ENCODE measurements around the gene SLC47A2. TPM values are rescaled to one million over a fixed set of nuclear protein-coding genes. Genes with fewer than 3 reads are reported as not detected.

Gene SLC47A2
- total and polyA plus RNA-seq, 2 experiments from 2014 or later: not detected

DNA sequence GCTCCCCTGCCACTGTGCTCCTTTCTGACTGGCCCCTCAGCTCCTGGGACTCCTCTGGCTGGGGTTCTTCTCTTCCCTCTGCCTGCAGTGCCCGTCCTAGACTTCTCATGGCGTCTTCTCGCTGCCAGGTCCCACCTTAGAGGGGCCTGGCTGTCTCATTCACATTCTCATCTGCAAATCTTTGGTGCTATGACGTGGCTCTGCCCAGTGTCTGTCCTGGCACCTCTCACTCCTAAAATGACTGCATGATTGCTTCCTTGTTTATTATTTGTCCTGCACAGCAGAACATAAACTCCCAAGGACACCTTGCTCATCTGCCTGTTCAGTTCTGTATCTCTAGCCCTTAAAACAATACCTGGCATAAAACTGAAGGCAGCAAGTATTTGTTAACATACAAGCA lies 86.3 kb downstream of the SLC47A2 start:
- H3K27ac Mint-ChIP-seq: no peak overlapping the region
- H3K4me3 ChIP-seq: no peak overlapping the region
- H3K36me3 Mint-ChIP-seq (ENCODE audit: low read depth): no peaks in the 10 kb centered on the region; the same call in 1 of the 3 replicates
- no peaks in the 10 kb centered on the region for H3K4me1 ChIP-seq (ENCODE audit: insufficient read depth)
- H3K36me3 ChIP-seq (ENCODE audit: insufficient read depth): no peaks in the 10 kb centered on the region
- H4K20me1 ChIP-seq (replicated peaks; ENCODE audit: insufficient read depth): no peaks in the 10 kb centered on the region
- H3F3A ChIP-seq (replicated peaks; ENCODE audit: low read depth): no peaks in the 10 kb centered on the region
- no peak overlapping the region for H3K4me3 Mint-ChIP-seq
- DNase-seq (ENCODE audit: low spot score) (no peak), ATAC-seq (no peak)
- no peaks in the 10 kb centered on the region for H3K27me3 ChIP-seq (ENCODE audit: insufficient read depth)
- no peak overlapping the region for H3K27ac ChIP-seq (ENCODE audit: low read depth)
- H3K27me3 Mint-ChIP-seq (ENCODE audit: insufficient read depth, low read depth, poor library complexity): no peaks in the 10 kb centered on the region
- TF ChIP-seq, protein P1, sequence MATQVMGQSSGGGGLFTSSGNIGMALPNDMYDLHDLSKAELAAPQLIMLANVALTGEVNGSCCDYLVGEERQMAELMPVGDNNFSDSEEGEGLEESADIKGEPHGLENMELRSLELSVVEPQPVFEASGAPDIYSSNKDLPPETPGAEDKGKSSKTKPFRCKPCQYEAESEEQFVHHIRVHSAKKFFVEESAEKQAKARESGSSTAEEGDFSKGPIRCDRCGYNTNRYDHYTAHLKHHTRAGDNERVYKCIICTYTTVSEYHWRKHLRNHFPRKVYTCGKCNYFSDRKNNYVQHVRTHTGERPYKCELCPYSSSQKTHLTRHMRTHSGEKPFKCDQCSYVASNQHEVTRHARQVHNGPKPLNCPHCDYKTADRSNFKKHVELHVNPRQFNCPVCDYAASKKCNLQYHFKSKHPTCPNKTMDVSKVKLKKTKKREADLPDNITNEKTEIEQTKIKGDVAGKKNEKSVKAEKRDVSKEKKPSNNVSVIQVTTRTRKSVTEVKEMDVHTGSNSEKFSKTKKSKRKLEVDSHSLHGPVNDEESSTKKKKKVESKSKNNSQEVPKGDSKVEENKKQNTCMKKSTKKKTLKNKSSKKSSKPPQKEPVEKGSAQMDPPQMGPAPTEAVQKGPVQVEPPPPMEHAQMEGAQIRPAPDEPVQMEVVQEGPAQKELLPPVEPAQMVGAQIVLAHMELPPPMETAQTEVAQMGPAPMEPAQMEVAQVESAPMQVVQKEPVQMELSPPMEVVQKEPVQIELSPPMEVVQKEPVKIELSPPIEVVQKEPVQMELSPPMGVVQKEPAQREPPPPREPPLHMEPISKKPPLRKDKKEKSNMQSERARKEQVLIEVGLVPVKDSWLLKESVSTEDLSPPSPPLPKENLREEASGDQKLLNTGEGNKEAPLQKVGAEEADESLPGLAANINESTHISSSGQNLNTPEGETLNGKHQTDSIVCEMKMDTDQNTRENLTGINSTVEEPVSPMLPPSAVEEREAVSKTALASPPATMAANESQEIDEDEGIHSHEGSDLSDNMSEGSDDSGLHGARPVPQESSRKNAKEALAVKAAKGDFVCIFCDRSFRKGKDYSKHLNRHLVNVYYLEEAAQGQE (IDR thresholded peaks at IDR 0.05; ENCODE audit: unreplicated experiment): no peak
- TF ChIP-seq STAT1 (IDR thresholded peaks at IDR 0.05; ENCODE audit: unreplicated experiment): no peak
- no peak for TF ChIP-seq JUNB (IDR thresholded peaks at IDR 0.05; ENCODE audit: unreplicated experiment)
- TF ChIP-seq POLR2AphosphoS5 (IDR thresholded peaks at IDR 0.05; ENCODE audit: low read depth): no peak
- TF ChIP-seq ZNF331 (CRISPR knock-in tag; IDR thresholded peaks at IDR 0.05; ENCODE audit: low read depth): no peak
- no peak for TF ChIP-seq NANOG (IDR thresholded peaks at IDR 0.05; ENCODE audit: borderline replicate concordance)
- no peak for TF ChIP-seq CREB1 (CRISPR knock-in tag; IDR thresholded peaks at IDR 0.05; ENCODE audit: low read depth)
- TF ChIP-seq ZNF114 (CRISPR knock-in tag; IDR thresholded peaks at IDR 0.05): no peak
- TF ChIP-seq, protein P2, sequence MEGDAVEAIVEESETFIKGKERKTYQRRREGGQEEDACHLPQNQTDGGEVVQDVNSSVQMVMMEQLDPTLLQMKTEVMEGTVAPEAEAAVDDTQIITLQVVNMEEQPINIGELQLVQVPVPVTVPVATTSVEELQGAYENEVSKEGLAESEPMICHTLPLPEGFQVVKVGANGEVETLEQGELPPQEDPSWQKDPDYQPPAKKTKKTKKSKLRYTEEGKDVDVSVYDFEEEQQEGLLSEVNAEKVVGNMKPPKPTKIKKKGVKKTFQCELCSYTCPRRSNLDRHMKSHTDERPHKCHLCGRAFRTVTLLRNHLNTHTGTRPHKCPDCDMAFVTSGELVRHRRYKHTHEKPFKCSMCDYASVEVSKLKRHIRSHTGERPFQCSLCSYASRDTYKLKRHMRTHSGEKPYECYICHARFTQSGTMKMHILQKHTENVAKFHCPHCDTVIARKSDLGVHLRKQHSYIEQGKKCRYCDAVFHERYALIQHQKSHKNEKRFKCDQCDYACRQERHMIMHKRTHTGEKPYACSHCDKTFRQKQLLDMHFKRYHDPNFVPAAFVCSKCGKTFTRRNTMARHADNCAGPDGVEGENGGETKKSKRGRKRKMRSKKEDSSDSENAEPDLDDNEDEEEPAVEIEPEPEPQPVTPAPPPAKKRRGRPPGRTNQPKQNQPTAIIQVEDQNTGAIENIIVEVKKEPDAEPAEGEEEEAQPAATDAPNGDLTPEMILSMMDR (conservative IDR thresholded peaks at IDR 0.05; ENCODE audit: low read depth in 2 of 2): no peak
- TF ChIP-seq, protein P3, sequence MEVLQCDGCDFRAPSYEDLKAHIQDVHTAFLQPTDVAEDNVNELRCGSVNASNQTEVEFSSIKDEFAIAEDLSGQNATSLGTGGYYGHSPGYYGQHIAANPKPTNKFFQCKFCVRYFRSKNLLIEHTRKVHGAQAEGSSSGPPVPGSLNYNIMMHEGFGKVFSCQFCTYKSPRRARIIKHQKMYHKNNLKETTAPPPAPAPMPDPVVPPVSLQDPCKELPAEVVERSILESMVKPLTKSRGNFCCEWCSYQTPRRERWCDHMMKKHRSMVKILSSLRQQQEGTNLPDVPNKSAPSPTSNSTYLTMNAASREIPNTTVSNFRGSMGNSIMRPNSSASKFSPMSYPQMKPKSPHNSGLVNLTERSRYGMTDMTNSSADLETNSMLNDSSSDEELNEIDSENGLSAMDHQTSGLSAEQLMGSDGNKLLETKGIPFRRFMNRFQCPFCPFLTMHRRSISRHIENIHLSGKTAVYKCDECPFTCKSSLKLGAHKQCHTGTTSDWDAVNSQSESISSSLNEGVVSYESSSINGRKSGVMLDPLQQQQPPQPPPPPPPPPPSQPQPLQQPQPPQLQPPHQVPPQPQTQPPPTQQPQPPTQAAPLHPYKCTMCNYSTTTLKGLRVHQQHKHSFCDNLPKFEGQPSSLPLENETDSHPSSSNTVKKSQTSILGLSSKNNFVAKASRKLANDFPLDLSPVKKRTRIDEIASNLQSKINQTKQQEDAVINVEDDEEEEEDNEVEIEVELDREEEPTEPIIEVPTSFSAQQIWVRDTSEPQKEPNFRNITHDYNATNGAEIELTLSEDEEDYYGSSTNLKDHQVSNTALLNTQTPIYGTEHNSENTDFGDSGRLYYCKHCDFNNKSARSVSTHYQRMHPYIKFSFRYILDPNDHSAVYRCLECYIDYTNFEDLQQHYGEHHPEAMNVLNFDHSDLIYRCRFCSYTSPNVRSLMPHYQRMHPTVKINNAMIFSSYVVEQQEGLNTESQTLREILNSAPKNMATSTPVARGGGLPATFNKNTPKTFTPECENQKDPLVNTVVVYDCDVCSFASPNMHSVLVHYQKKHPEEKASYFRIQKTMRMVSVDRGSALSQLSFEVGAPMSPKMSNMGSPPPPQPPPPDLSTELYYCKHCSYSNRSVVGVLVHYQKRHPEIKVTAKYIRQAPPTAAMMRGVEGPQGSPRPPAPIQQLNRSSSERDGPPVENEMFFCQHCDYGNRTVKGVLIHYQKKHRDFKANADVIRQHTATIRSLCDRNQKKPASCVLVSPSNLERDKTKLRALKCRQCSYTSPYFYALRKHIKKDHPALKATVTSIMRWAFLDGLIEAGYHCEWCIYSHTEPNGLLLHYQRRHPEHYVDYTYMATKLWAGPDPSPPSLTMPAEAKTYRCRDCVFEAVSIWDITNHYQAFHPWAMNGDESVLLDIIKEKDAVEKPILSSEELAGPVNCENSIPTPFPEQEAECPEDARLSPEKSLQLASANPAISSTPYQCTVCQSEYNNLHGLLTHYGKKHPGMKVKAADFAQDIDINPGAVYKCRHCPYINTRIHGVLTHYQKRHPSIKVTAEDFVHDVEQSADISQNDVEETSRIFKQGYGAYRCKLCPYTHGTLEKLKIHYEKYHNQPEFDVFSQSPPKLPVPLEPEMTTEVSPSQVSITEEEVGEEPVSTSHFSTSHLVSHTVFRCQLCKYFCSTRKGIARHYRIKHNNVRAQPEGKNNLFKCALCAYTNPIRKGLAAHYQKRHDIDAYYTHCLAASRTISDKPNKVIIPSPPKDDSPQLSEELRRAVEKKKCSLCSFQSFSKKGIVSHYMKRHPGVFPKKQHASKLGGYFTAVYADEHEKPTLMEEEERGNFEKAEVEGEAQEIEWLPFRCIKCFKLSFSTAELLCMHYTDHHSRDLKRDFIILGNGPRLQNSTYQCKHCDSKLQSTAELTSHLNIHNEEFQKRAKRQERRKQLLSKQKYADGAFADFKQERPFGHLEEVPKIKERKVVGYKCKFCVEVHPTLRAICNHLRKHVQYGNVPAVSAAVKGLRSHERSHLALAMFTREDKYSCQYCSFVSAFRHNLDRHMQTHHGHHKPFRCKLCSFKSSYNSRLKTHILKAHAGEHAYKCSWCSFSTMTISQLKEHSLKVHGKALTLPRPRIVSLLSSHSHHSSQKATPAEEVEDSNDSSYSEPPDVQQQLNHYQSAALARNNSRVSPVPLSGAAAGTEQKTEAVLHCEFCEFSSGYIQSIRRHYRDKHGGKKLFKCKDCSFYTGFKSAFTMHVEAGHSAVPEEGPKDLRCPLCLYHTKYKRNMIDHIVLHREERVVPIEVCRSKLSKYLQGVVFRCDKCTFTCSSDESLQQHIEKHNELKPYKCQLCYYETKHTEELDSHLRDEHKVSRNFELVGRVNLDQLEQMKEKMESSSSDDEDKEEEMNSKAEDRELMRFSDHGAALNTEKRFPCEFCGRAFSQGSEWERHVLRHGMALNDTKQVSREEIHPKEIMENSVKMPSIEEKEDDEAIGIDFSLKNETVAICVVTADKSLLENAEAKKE (CRISPR knock-in tag; IDR thresholded peaks at IDR 0.05): no peak
- TF ChIP-seq EZH2phosphoT487 (IDR thresholded peaks at IDR 0.05; ENCODE audit: unreplicated experiment): no peak
- no peak for TF ChIP-seq EZH2 (IDR thresholded peaks at IDR 0.05; ENCODE audit: low read depth, unreplicated experiment)
- TF ChIP-seq, protein P4, sequence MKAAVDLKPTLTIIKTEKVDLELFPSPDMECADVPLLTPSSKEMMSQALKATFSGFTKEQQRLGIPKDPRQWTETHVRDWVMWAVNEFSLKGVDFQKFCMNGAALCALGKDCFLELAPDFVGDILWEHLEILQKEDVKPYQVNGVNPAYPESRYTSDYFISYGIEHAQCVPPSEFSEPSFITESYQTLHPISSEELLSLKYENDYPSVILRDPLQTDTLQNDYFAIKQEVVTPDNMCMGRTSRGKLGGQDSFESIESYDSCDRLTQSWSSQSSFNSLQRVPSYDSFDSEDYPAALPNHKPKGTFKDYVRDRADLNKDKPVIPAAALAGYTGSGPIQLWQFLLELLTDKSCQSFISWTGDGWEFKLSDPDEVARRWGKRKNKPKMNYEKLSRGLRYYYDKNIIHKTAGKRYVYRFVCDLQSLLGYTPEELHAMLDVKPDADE (IDR thresholded peaks at IDR 0.05): no peak
- H2AFZ ChIP-seq: no peak overlapping the region
- no peak overlapping the region for H3K4me2 ChIP-seq
- no peaks in the 10 kb centered on the region for H3K79me2 ChIP-seq (replicated peaks; ENCODE audit: insufficient read depth)
- peaks cover 13% of the 10 kb centered on the region; the same call in 2 of the 3 replicates for H3K9me3 Mint-ChIP-seq
- H3K9me2 ChIP-seq (ENCODE audit: insufficient read depth): no peaks in the 10 kb centered on the region
- H3K4me1 Mint-ChIP-seq: no peaks in the 10 kb centered on the region
